RCC 7860 (cell line): Measurements from ENCODE around the gene XRCC4.
"Not testable (repeated sequence)": the region's sequence is repeated elsewhere in the genome, so short reads cannot be mapped to it uniquely, and the experiment has no call there.

Experiments
- DNase-seq: peaks from one replicate; pipeline ENCODE4 v3.0.0-alpha.2; 2015; ENCODE audit warnings: low spot score
- FAIRE-seq: peaks from 2 replicates; lab custom pipeline; 2012; peaks lifted over from hg19 to GRCh38; lab: Jason Lieb, UNC

The XRCC4 gene

DNA sequence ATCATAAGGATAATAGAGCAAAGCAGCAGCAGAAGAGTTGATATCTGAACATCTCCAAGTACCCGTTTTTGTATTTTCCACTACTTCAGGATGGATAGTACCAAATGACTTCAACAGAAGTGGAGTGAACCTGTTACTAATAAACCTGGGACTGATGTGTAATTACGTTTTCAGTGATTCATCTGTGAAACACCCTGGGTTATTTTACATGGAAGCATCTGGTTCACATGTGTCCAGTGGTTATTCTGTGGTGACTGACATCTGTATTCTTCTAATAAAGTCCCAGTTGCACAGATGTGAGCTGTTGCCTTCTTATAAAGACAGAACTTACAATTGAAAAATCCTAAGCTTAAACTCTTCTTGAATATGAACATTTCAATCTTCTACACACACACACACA, 254.5 kb downstream of the XRCC4 start:
- FAIRE-seq (no peak), DNase-seq (no peak)

- FAIRE-seq (no peak), DNase-seq (no peak)
Observed at GRCh38 chr5:83337453-83338035, 260.2 kb downstream of the XRCC4 start.

GRCh38 chr5:83340511-83340918, 263.2 kb downstream of the XRCC4 start:
- no peak for FAIRE-seq

GRCh38 chr5:83341815-83342334, 264.5 kb downstream of the XRCC4 start:
- DNase-seq = no peak
- FAIRE-seq = no peak

More at GRCh38 chr5:83340511-83340918, 263.2 kb downstream of the XRCC4 start:
- DNase-seq = no peak

DNA sequence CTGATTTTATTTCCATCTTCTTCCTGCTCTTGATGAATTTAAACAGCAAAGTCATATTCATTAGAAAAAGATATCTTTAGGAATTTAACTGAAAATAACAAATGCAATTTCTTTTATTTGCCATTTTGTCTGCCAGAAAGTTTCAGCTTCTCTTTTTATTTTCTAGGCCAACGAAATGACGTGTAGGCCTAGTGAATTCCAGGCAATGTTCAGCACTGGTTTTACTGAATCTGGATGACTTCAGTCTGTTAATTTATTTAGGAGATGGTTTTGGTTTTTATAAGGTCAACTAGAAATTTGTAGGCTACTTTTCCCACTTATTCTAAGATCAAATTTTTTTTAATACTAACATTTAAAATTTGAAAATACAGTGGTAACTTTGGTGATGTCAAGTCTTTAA, 265.1 kb downstream of the XRCC4 start:
- no peak for DNase-seq
- FAIRE-seq = no peak

GRCh38 chr5:83343299-83343698, 266.0 kb downstream of the XRCC4 start:
- DNase-seq (no peak), FAIRE-seq (no peak)

DNA sequence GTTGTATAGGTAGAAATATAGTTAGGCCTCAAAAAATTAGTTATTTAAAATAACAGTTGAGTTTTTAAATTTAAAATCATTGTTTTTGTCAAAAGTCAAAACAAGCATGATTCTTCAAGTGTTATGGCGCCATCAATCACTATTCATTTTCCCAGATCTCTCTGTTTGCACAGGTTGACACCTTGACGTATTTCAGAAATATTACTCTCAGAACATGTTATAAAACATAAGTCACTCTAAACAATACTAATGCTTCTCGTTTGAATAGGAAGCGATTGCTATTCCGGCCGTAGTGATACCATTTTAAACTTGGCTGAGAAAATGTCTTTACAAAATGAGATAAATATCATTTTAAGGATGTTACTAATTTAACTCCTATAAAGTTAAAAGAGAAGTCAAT, 268.1 kb downstream of the XRCC4 start:
- no peak for FAIRE-seq
- no peak for DNase-seq

GRCh38 chr5:83348281-83348780, 271.0 kb downstream of the XRCC4 start:
- FAIRE-seq = no peak

DNA sequence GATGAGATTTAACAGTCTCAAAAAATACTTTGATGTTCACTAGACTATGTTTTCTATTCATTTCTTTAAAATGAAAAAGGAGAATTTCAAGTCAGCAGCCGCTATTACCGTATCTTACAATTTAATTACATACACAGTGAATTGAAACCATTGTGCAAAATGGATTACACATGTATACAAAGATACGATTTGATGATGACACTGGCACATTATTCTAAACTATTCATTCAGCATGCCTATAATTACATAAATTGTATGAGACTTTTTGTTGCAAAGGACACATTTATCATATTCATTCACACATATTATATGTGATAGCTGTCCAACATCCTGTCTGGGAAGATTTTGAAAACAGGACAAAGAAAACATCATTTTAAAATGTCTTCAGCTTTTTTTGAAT, 275.9 kb downstream of the XRCC4 start:
- FAIRE-seq (no peak), DNase-seq (no peak)

More at GRCh38 chr5:83348281-83348780, 271.0 kb downstream of the XRCC4 start:
- DNase-seq = no peak

DNA sequence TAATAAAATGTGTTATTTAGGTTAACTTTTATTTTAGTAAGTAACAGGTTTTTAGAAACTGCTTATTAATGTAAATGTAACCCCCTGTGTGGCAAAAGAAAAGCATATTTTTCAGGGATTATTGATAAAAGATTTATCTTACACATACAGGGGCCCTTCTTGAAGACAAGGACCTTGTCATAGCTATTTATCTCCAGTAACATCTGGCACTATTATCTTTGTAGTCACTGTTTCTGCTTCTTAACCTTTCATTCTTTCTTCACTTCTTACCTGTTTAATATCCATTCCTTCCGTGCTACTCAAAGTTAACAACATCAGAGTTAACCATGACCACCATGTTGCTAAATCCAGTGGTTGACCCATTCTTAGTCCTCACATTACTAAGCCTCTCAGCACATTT, 276.4 kb downstream of the XRCC4 start:
- FAIRE-seq (no peak), DNase-seq (no peak)

DNA sequence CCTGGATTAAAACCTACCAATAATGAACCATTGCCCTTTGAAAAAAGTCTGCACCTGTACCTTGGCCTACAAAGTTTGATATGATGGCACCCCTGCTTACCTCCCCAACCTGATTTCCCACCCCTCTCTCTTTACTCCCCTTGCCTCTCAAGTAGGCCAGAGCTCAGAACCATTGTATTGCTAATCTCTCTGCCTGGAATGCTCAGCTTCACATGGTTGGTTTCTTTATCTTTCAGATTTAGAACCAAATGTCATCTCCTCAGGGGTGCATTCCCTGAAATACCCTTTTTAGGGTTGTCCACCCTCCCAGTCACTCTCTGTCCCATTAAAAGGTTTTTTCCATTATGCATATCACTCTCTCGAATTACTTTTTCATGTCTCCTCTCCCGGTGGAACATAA, 277.6 kb downstream of the XRCC4 start:
- FAIRE-seq = no peak
- DNase-seq = no peak

GRCh38 chr5:83355482-83356014, 278.2 kb downstream of the XRCC4 start:
- DNase-seq, FAIRE-seq: not testable (repeated sequence)

GRCh38 chr5:83357621-83358231, 280.4 kb downstream of the XRCC4 start:
- DNase-seq = no peak
- no peak for FAIRE-seq

- no peak for FAIRE-seq
- no peak for DNase-seq
Observed at GRCh38 chr5:83360573-83360972, 283.2 kb downstream of the XRCC4 start.

GRCh38 chr5:83362526-83362925, 285.2 kb downstream of the XRCC4 start:
- FAIRE-seq (no peak), DNase-seq (no peak)

- DNase-seq = no peak
- no peak for FAIRE-seq
Observed at GRCh38 chr5:83363111-83363885, 286.0 kb downstream of the XRCC4 start.

GRCh38 chr5:83363886-83364275, 286.5 kb downstream of the XRCC4 start:
- FAIRE-seq (no peak), DNase-seq (no peak)

DNA sequence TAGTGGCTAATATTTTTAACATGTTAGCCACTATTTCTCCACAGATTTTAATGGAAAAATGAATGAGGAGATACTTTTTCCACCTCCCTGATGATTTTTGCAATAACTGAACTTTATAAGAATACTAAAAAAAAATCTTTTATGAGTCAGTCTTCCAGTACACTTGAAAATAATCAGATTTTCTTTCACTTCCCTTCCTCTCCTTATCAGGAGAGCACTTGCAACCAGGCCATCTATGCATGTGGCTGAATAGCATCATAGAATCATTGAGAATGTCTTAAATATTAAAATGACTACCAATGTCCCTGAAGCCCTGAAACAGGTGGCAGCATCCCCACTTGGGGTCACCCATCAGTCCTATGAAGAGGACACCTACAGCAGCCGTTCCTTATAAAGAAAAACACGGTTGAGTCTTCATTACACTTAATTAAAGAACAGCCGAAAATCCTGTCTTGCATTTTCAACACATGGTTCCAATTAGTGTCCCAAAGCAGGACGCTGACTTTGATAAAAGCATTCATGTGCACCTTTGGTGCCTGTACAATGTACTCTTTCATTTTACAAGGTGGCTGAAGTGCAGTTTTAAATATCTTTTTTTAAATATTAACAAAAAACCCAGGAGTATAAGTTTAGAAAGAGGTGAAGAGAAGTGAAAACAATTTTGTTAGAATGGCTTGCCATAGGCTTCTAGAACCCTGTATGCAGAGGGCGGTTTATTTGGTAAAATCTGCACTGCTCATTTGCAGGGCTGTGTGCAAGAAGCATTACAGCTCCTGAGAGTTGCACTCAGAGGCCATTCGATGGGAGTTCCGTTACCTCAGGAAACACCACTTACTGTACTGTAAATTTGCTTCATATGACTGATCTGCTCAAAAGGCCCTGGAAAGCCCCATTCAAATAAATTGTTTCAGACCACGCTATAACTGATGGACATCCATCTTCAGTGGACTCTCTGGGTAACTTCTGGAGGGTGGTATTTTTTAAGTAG, 287.3 kb downstream of the XRCC4 start:
- DNase-seq = no peak
- FAIRE-seq = no peak

- DNase-seq (no peak), FAIRE-seq (no peak)
Observed at GRCh38 chr5:83368319-83368718, 291.0 kb downstream of the XRCC4 start.

DNA sequence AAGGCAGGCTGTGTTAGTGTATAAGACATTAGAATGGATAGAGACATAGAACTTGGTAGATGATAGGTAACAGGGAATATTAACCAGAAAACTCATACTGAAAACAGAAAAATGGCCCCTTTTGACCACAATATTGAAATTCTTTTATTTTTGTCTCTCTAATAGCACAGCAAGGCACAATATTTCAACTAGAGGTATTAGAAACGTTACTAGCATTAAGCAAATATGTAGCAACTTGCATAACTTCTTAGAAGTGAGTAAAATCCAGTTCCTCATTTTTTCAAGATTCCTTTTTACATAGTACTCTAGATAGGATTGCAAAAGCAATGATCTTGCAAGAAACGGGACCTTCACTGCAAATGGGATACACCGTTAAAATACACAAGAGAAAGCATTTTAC, 291.5 kb downstream of the XRCC4 start:
- no peak for DNase-seq
- FAIRE-seq = no peak
